Loucy (cell line): ENCODE measurements around the gene PDK2.

Source experiments
- CTCF ChIP-seq: fragments of 200-600 bp; sonication (generic); conservative IDR thresholded peaks from 2 replicates; pipeline ENCODE4 v1.5.1; 2014; ENCODE audit warnings: mild to moderate bottlenecking, antibody characterized with exemption, low read length
- EZH2phosphoT487 ChIP-seq: fragments of 200-600 bp; IDR thresholded peaks from 2 replicates; pipeline ENCODE4 v1.6.1; 2018; ENCODE audit warnings: antibody characterized with exemption, mild to moderate bottlenecking, moderate library complexity, borderline replicate concordance

- TF ChIP-seq CTCF = no peak
- TF ChIP-seq EZH2phosphoT487 = no peak
These were observed 49.8 kb downstream of the PDK2 start for GRCh38 chr17:50144845-50145531.
